Endodermal cell (in vitro differentiated cells): ENCODE data around the gene TBK1. TPM values are rescaled to one million over a fixed set of nuclear protein-coding genes. Genes with fewer than 3 reads are reported as not detected.

Experiments
- DNase-seq: peaks from one replicate; pipeline ENCODE4 v3.0.0-alpha.2; 2017
- H3K27ac ChIP-seq: 2 replicates; pipeline ENCODE4 v1.5.1; 2013; ENCODE audit warnings: mild to moderate bottlenecking, low read depth, low read length, moderate library complexity
- H3K27me3 ChIP-seq: 2 replicates; pipeline ENCODE4 v1.6.1; 2013; ENCODE audit warnings: mild to moderate bottlenecking, low read length, moderate library complexity; ENCODE audit not compliant: insufficient read depth, control insufficient read depth, poor library complexity, severe bottlenecking
- H3K36me3 ChIP-seq: 2 replicates; pipeline ENCODE4 v1.7.0; 2013; ENCODE audit warnings: mild to moderate bottlenecking, low read length, moderate library complexity; ENCODE audit not compliant: control insufficient read depth, insufficient read depth
- H3K4me1 ChIP-seq: one replicate; pipeline ENCODE4 v1.7.0; 2013; ENCODE audit warnings: low read length; ENCODE audit not compliant: control insufficient read depth, insufficient read depth
- H3K4me3 ChIP-seq: 2 replicates; pipeline ENCODE4 v1.5.1; 2013; ENCODE audit warnings: mild to moderate bottlenecking, low read length, moderate library complexity
- H3K9ac ChIP-seq: 2 replicates; pipeline ENCODE4 v1.6.1; 2013; ENCODE audit warnings: mild to moderate bottlenecking, low read length, moderate library complexity; ENCODE audit not compliant: poor library complexity, severe bottlenecking; ENCODE audit errors: extremely low read depth
- H3K9me3 ChIP-seq: 2 replicates; pipeline ENCODE4 v1.6.1; 2013; ENCODE audit warnings: mild to moderate bottlenecking, low read length, moderate library complexity; ENCODE audit not compliant: control insufficient read depth
- H3K27ac Mint-ChIP-seq: 2 replicates; pipeline ENCODE4 v1.8.0; 2020; ENCODE audit warnings: mixed read lengths
- H3K27me3 Mint-ChIP-seq: 2 replicates; pipeline ENCODE4 v1.8.0; 2021; ENCODE audit warnings: mild to moderate bottlenecking, mixed read lengths; ENCODE audit not compliant: insufficient read depth
- H3K36me3 Mint-ChIP-seq: 2 replicates; pipeline ENCODE4 v1.8.0; 2020; ENCODE audit warnings: low read depth, mixed read lengths
- H3K4me1 Mint-ChIP-seq: 2 replicates; pipeline ENCODE4 v1.8.0; 2020; ENCODE audit warnings: mixed read lengths
- H3K4me3 Mint-ChIP-seq: 2 replicates; pipeline ENCODE4 v1.8.0; 2020; ENCODE audit warnings: mild to moderate bottlenecking, moderate library complexity, mixed read lengths
- H3K9me3 Mint-ChIP-seq: 2 replicates; pipeline ENCODE4 v1.8.0; 2020; ENCODE audit warnings: mild to moderate bottlenecking, mixed read lengths
- CTCF ChIP-seq: fragments of 200-600 bp; sonication (generic); conservative IDR thresholded peaks from 2 replicates; pipeline ENCODE4 v1.5.0; 2021; ENCODE audit warnings: antibody characterized with exemption, mild to moderate bottlenecking
- WGBS, 2 experiments: methylation state at CpG; one replicate each; pipeline versions ENCODE4 v1.1.5 to v1.1.7; 2013; ENCODE audit warnings: missing lambda C conversion rate in 2 of 2, mixed read lengths in 1 of 2; ENCODE audit not compliant: insufficient coverage in 1 of 2, insufficient read length in 1 of 2; 5-methylcytosine and 5-hydroxymethylcytosine counted together
- total RNA-seq, 2 donors: library from RNA; stranded (reverse); fragmentation: NEBNext Ultra II Directional in 1 of 2; extraction: Animal tissue kit (Norgen Biotek cat#: 25700) in 1 of 2; gene quantifications; 2 replicates in 1 of 2; 3 replicates in 1 of 2; pipeline ENCODE4 v1.2.1, GENCODE V29; 2021

TBK1 gene
- total RNA-seq, 2 donors from 2014 or later: 23.9 to 25.1 TPM

GRCh38 chr12:64411427-64411826 is 40.5 kb upstream of the TBK1 start:
- Mint-ChIP-seq H3K9me3 (no peaks in the 10 kb centered on the region), H3K27me3 (no peaks in the 10 kb centered on the region)
- WGBS, 2 experiments: 92 to 100% methylated on average over 1 to 2 of the region's 2 CpGs

GRCh38 chr12:64412459-64412858 is 39.5 kb upstream of the TBK1 start:
- Histone ChIP-seq H3K9ac (no peak overlapping the region), H3K36me3 (peaks cover 77% of the 10 kb centered on the region), H3K4me3 (no peak overlapping the region), H3K27me3 (no peaks in the 10 kb centered on the region), H3K27ac (no peak overlapping the region), H3K4me1 (no peaks in the 10 kb centered on the region), H3K9me3 (no peaks in the 10 kb centered on the region)
- H3K27ac Mint-ChIP-seq: no peak overlapping the region
- DNase-seq: no peak
- no peaks in the 10 kb centered on the region for H3K9me3 Mint-ChIP-seq
- H3K4me1 Mint-ChIP-seq: peaks cover 2% of the 10 kb centered on the region
- WGBS, 2 experiments: 100% methylated on average over 2 of the region's 2 CpGs; no CpG with 5 or more reads in 1 of the 2 experiments
- H3K27me3 Mint-ChIP-seq: no peaks in the 10 kb centered on the region
- TF ChIP-seq CTCF: no peak
- peaks cover 60% of the 10 kb centered on the region for H3K36me3 Mint-ChIP-seq
- H3K4me3 Mint-ChIP-seq: no peak overlapping the region

More at GRCh38 chr12:64411427-64411826, 40.5 kb upstream of the TBK1 start:
- H3K36me3 Mint-ChIP-seq: peaks cover 51% of the 10 kb centered on the region
- H3K36me3 ChIP-seq: peaks cover 67% of the 10 kb centered on the region
- H3K27me3 ChIP-seq: no peaks in the 10 kb centered on the region
- no peak overlapping the region for H3K4me3 Mint-ChIP-seq
- H3K4me1 ChIP-seq: no peaks in the 10 kb centered on the region
- H3K4me3 ChIP-seq: no peak overlapping the region
- no peak overlapping the region for H3K27ac Mint-ChIP-seq
- H3K9ac ChIP-seq: no peak overlapping the region
- peaks cover 4% of the 10 kb centered on the region for H3K4me1 Mint-ChIP-seq
- no peak for DNase-seq
- TF ChIP-seq CTCF: no peak
- H3K27ac ChIP-seq: no peak overlapping the region
- no peaks in the 10 kb centered on the region for H3K9me3 ChIP-seq

- H3K4me3 Mint-ChIP-seq: no peak overlapping the region
Measured at GRCh38 chr12:64413884-64414283, 38.0 kb upstream of the TBK1 start.

More at GRCh38 chr12:64413884-64414283, 38.0 kb upstream of the TBK1 start:
- DNase-seq: peak; percentile 37
- H3K4me1 Mint-ChIP-seq: no peaks in the 10 kb centered on the region
- no peaks in the 10 kb centered on the region for H3K27me3 Mint-ChIP-seq
- Histone ChIP-seq H3K4me3 (no peak overlapping the region), H3K9ac (no peak overlapping the region), H3K27me3 (no peaks in the 10 kb centered on the region), H3K4me1 (no peaks in the 10 kb centered on the region), H3K9me3 (no peaks in the 10 kb centered on the region), H3K36me3 (peaks cover 90% of the 10 kb centered on the region), H3K27ac (no peak overlapping the region)
- no peaks in the 10 kb centered on the region for H3K9me3 Mint-ChIP-seq
- H3K27ac Mint-ChIP-seq: no peak overlapping the region
- TF ChIP-seq CTCF: no peak
- peaks cover 71% of the 10 kb centered on the region for H3K36me3 Mint-ChIP-seq
- 99 to 100% methylated on average over 1 to 2 of the region's 2 CpGs for WGBS, 2 experiments
